NCI-H345 treated with DMSO at 0.1 percent for 48 hours (cell line): ENCODE results near the gene MX2.

Experiments
- DNase-seq: peaks from one replicate; lab custom pipeline; 2025; ENCODE audit not compliant: unreplicated experiment; lab: John Stamatoyannopoulos, UW

Gene MX2

DNA sequence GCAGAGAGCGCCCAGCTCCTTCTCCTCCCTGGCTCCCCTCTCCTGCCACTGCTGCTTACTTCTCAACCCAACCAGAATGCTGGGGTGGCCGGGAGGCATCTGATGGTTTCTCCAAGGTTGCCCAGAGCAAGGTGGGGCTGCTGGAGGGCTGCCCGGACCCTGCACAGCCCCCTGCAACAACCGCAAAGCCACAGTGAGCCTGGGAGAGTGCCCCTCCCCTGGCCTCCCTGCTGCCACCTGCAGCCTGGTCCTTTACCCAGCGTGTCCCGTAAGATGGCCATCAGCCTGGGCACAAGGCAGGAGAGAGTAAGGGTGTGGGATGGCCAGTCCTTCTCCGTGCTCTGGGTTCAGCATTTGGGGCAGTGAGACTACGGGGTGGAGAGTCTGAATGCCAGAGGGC lies 17.0 kb downstream of the MX2 start:
- no peak for DNase-seq

DNA sequence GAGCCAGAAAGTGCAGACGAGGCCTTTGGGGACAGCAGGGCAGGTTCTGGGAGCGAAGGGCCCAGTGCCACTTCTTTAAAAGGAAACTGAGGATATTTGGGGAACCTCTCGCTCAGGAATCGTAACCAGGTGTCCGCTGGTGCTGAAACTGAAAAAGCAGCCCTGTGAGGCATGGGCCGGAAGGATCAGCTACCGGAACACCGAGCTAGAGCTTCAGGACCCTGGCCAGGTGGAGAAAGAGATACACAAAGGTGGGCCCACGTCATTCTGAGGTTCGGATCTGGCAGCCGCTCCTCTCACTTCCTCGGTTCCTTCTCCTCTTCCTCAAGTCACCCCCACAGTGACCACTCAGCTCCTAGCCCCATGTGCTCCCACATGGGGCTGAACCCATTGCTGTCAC lies 18.1 kb downstream of the MX2 start:
- DNase-seq: no peak

DNA sequence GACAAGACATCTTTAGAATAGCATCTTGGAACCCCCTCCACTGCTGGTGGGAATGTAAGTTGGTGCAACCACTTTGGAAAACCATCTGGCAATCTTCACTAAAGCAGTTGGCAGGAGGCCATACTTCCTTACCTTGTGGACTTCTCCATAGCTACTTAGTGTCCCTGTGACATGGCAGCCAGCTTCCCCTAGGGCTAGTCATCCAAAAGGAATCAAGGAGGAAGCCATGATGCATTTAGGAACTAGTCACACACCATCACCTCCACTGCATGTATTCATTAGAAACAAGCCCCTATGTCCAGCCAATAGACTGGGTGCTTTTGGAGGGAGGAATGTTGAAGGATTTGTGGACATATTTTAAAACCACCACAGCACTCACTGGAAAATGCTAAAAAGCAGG lies 19.9 kb downstream of the MX2 start:
- DNase-seq: no peak

DNA sequence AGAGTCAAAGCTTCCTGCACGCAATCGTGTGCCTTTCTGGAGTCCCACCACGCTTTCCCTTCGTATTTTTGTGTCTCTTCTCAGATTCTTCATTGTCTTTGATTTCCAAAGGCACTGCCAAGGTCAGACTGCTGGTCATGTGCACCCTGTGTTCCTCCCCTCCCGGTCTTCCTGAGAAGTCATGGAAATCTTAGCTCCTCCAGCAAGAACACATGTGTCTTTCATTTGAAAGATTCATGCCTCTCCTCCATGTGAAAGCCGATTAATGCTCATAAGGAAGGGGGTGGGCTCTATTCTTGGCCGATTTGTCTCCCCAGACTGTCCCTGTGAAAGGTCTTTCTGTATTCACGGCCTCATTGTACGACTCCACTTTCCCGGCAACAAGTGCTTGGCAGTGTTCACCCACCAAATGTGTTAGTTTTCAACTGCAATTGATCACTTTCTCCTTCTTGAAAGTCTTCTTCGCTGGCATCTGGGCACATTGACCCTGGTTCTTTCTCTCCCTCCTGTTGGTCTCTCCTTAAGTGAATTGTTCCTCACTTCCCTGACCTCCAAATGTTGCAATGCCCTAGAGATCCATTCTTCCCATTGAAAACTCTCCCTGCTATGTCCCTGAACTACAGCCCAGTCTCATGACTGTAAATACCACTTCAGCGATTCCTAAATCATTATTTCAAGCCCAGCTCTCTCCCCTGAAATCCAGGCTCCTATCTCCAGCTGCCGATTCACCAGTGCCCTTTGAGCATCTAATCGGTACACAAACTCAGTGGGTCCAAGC lies 25.4 kb downstream of the MX2 start:
- no peak for DNase-seq

DNA sequence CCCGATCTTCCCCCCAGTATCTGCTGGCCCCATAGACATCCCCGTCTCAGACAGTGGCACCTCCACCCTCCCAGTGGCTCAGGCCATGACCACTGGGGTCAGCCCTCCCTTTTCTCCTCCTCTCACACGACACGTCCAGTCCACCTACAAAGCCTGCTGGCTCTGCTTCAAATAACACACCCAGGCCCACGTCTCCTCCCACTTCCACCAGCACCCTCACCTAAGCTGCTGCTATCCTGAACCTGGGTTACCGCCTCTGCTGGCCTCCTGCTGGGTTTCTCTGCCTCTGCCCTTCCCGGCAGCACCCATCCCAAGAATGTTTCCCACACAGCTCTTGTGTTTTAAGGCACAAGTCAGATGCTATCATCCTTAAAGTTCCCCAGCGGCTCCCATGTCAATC lies 26.0 kb downstream of the MX2 start:
- DNase-seq: no peak

DNA sequence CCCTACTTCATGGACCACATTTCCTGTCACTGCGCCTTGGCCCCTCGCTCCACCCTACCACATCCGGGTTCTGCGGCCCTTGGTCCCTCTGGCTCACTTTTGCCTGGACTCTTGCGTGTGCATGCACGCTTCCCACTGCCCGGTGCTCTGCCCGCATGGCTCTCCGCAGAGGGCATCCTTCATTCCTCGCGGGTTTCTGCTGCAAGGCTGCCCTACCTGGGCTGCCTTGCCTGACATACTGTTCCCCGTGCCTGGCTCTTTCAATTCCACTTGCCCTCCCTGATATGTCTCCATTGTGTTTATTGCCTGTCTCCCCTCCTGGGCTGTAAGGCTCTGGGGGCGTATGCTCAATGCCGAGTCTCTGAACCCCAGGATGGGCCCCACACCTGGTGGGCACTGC lies 26.4 kb downstream of the MX2 start:
- DNase-seq: no peak

DNA sequence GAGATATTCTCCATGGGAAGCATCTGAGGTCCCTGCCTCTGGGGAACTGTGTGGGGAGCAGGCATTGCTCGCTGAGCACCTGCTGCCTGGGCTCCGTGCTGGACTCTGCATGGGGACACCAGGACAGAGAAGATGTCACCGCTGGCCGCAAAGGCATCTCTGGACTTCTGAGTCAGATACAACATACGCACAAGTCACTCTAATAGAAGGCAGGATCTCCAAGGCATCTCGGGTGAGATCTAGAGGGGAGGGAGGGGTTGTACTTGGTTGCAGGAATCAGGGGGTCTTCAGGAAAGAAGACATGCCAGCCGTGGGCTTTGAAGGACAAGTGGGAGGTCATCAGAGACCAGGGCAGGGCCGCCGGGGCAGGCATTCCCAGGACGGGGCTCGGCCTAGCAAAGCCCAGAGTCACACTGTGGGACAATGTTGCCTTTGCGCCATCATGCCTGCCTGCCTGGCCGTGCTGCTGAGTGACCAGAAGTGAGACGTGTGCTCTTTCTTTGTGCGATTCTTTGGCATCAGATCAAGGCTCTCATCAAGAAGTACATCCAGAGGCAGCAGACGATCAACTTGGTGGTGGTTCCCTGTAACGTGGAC lies 28.3 kb downstream of the MX2 start:
- no peak for DNase-seq

DNA sequence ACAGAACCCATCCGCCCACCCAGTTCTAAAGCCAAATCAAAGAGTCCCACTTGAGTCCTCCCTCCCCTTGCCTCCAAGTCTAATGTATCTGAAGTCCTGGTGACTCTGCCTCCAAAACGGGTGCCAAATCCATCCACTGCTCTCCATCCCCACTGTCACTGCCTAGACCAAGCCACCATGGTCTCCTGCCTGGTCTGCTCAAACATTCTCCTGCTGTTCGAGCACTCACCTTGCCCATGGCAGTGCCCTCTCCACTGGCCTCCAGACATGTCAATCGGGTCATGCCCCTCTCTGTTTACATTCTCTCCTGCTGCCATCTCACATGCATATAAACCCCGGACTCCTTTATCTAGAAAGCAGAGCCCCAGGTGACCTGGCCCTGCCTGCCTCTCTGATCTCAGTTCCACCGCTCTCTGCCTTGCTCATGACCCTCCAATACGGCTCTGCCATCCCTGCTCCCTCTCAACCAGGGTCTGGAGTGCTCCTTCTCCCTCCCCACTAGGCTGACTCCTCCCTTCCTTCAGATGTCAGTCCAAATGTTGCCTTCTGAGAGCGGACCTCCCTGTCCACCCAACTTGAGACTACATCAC lies 32.1 kb downstream of the MX2 start:
- no peak for DNase-seq

DNA sequence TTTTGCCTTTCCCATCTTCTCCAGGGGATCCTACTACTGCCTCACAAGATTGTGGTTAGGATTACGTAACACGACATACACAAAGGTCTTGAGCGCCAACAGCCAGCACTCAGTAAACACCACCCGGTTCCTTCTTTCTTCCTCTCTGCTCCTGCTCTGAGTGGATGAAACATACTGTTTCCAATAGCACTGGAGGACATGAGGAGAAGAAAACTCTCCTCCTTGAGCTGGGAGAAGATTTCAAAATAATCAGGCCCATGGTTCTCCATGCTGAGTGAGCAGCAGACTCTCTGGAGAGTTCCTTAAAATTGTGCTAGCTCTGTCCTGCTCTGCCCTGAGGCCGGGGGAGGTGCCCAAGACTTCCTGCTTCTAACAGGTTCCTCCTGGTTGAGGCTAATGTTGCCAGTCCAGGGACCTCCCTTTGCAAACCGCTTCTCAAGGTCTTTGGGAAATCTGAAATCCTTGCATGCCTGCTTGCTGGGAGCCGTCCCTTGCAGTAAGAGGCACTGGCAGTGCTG lies 34.8 kb downstream of the MX2 start:
- no peak for DNase-seq

DNA sequence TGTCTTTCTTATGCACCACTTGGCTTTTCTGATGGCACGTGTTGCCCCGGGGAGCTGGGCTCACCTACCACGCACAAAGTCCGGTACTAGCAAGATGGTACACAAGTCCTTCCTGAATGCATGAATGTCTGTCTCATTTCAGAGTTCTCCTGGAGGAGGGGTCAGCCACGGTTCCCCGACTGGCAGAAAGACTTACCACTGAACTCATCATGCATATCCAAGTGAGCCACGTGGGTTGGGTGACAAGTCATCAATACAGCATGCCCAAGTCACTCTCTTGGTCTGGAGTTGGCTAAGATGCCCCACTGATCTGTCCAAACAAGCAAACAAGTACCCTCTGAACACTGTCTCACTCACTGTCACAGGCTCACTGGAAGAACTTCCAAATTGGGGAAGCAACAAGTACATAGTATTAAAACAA lies 35.7 kb downstream of the MX2 start:
- DNase-seq: no peak

DNA sequence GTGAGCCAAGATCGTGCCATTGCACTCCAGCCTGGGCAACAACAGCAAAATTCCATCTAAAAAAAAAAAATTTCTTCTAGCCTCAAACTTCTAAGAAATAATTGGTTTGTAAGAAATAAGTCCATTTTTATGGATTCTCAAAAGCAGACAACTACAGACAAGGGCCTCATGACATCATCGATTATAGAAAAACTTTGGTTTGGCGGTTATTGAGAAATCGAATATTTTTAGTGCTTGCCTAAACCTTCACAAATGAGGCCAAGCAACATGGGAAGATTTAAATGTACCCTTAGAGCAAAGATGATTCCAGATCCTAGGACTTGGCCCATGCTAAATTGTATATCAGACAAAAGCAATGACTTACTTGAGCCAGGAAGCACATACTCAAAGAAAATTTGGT lies 36.4 kb downstream of the MX2 start:
- no peak for DNase-seq

DNA sequence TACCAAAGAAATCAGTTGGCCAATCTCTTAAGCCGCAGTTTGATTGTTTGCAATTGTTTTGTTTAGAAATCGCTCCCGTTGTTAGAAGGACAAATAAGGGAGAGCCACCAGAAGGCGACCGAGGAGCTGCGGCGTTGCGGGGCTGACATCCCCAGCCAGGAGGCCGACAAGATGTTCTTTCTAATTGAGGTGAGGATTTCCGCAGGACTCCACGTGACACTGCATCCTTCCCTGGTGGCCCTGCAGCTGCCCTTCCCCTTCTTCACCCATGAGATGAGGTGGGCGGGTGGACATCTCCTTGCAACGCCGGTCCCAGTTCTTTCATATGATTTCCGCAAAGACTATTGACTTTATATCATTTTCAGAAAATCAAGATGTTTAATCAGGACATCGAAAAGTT lies 37.0 kb downstream of the MX2 start:
- DNase-seq: no peak

DNA sequence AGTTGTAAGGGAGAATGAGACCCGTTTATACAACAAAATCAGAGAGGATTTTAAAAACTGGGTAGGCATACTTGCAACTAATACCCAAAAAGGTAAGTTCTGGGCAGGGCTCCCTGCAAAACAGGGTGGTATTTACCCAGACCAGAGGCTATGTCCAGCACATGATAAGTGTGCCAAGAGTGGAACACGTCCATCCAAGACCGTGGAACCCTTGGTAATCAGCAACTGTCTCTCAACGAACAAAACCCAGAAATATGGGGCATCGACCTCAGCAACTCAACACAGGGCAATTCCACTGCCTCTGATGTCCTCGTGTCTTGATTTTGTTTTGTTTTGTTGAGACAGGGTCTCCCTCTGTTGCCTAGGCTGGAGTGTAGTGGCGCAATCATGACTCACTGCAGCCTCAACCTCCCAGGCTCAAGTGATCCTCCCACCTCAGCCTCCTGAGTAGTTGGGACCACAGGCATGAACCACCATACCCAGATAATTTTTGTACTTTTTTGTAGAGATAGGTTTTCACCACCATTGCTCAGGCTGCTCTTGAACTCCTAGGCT lies 37.5 kb downstream of the MX2 start:
- no peak for DNase-seq

DNA sequence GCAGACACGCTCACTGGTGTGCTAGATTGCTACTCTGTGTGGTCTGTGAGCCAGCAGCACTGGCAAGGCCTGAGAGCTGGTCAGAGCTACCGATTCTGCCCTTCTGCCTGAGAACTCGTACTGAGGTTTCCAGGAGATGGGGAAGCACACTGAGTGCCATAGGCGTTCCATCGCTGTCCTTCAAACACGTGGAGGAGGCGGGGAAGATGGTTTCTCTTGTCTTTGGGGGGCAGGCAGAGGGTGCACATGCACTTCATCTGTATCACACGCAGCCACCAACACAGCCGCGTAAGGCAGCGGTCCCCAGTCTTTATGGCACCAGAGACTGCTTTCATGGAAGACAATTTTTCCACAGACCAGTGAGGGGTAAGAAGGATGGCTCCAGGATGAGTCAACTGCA lies 40.4 kb downstream of the MX2 start:
- DNase-seq: no peak

DNA sequence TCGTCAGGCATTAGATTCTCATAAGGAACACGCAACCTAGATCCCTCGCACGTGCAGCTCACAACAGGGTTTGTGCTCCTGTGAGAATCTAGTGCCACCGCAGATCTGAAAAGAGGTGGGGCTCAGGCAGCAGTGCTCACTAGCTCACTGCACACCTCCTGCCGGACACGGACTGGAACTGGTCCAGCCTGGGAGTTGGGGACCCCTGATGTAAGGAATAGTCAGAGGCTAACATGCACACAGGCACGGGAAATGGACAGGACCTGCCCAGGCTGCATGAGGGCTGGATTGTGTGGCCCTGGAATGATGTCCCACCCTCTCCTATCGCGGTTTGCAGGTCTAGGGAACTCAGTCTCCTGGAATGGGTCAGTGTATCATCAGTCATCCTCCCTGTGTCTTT lies 41.0 kb downstream of the MX2 start:
- DNase-seq: no peak

DNA sequence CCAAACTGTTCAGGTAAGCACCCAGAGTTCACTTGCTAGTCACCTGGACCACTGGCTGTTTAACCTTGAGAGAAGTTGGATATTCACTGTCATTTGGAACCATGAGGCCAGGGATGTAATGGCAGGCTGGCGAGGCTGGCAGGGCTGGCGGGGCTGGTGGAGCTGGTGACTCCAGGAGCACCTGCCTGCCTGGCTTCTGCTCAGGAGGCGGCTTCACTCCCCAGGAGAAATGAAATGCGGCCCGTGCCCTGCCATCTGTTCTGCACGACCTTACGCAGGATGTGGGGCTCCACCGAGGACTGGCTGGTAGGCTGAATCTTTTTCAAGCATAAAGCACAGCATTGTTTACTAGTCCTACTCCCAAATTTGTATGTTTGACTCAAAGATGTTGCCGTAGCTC lies 41.5 kb downstream of the MX2 start:
- no peak for DNase-seq

DNA sequence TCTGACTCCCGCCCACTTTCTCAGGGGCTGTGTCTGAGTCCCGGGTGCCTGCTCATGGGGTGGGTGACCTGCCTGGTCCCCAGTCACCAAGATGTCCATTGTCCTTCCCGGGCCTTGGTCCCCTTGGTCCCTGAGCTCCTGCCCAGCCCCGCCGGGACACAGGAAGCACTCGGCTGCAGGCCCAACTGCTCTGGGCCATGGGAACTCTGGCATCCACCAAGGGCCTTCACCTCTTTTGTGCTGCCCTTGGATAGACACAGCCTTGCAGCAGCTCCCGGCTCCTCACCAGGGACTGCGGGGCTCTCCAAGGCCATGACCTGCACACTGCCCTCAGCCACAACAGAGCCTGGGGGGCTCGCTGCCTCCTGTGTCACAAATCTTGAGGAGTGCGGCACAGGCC lies 42.1 kb downstream of the MX2 start:
- no peak for DNase-seq

DNA sequence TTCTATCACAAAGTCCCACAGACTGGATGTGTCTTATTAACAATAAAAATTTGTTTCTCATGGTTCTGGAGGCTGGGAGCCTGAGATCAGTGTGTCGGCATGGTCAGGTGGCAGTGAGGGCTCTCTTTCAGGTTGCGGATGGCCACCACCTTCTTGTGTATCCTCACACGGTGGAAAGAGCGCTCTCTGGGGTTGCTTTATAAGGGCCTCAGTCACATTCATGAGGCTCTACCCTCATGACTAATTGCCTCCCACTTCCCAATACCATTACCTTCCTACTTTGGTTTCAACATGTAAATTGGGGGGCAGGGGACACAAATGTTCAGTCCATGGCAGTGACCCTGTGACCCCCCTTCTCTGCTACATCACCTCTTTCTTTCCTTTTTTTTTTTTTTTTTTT lies 43.5 kb downstream of the MX2 start:
- no peak for DNase-seq

DNA sequence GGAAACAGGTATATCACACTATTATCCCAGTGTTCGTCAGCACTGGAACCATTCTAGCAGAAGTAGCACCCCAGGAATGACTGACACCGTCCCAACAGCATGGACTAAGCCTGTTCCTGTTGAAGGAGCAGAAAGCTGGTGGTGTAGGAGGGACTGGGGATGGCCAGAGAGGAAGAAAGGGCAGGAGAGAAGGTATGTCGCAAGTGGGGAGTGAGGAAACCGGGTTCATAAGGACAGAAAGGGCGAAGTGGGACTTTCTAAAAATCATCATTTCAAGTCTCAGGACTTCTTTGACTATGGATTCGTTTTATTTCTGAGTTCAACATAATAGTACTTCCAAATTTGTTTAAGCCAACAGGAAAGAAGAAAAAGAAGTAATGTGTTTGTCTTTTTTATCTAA lies 44.5 kb downstream of the MX2 start:
- DNase-seq: no peak

DNA sequence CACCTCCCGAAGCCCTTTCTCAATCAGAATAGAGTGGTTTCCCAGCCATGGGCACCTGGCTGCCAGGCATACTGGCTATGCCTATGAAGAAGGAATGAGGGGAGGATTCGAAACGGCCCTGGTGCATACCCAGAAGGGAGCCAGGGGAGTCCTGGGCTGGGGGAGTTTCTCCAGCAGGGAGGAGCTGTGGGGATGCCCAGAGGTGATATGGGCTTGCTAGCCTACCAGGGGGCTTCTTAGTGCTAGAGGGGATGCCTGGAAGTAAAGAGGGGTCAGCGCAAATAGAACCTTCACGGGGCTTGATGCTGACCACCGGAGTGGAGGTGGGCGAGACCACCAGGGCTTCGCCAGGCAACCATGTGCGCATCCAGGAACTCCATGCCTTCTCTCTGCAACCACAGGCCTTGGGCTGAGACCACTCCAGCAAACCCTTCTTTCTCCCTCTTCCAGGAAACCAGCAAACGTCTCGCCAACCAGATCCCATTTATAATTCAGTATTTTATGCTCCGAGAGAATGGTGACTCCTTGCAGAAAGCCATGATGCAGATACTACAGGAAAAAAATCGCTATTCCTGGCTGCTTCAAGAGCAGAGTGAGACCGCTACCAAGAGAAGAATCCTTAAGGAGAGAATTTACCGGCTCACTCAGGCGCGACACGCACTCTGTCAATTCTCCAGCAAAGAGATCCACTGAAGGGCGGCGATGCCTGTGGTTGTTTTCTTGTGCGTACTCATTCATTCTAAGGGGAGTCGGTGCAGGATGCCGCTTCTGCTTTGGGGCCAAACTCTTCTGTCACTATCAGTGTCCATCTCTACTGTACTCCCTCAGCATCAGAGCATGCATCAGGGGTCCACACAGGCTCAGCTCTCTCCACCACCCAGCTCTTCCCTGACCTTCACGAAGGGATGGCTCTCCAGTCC lies 46.0 kb downstream of the MX2 start:
- DNase-seq: no peak

DNA sequence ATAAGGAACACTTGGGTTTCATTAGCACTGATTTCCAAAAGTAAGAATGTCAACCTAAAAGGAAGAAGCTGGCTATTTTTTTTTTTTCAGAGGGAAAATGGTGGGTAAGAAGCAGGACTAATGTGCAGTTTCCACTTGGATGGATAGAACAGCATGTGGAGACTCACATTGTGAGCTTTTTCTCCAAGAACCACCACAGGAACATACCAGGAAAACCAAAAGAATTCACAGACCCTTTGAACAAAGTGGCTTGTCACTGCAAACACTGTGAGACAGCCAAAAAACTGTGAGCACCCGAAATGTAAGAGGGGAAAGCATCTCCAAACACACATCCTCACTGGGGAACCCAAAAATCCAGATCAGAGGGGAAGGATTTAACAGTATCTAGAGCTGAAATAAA lies 48.5 kb downstream of the MX2 start:
- DNase-seq: no peak
